Prostate gland (tissue), 2 donors: ENCODE data around the gene OSBPL1A.

ENCODE experiments used
- CTCF ChIP-seq, 4 experiments: fragments of 200-600 bp in 2 of 4; fragments of 450-650 bp in 2 of 4; sonication (generic) in 2 of 4; IDR thresholded peaks; 1 replicate in 3 of 4; 2 replicates in 1 of 4; pipeline ENCODE4 v1.5.1; 2016 to 2019; ENCODE audit warnings: antibody characterized with exemption in 4 of 4, mild to moderate bottlenecking in 2 of 4, moderate library complexity in 2 of 4
- POLR2A ChIP-seq: fragments of 450-650 bp; IDR thresholded peaks from one replicate; pipeline ENCODE4 v1.6.1; 2016; ENCODE audit warnings: antibody characterized with exemption, mild to moderate bottlenecking
- POLR2AphosphoS5 ChIP-seq: sonication (generic); formaldehyde crosslinking; IDR thresholded peaks from one replicate; pipeline ENCODE4 v1.6.1; 2017; ENCODE audit warnings: antibody characterized with exemption

GRCh38 chr18:24315170-24315569, 82.5 kb downstream of the OSBPL1A start:
- TF ChIP-seq CTCF (IDR thresholded peaks at IDR 0.05), result no peak
- no peak for TF ChIP-seq POLR2AphosphoS5
- no peak for TF ChIP-seq POLR2A
